A549 (cell line): ENCODE results near the gene PARVB.

Source experiments
- CBX2 ChIP-seq: fragments of 200-600 bp; sonication (generic); IDR thresholded peaks from 2 replicates; pipeline ENCODE4 v1.6.1; 2016; ENCODE audit warnings: low read depth, mild to moderate bottlenecking, borderline replicate concordance
- CHD2 ChIP-seq: fragments of 150-350 bp; IDR thresholded peaks from 2 replicates; pipeline ENCODE4 v1.6.1; 2014; ENCODE audit warnings: low read length; ENCODE audit not compliant: partially characterized antibody
- EP300 ChIP-seq, 2 experiments: fragments of >200 bp; sonication (Bioruptor Twin); formaldehyde crosslinking; IDR thresholded peaks; 2 replicates in 1 of 2; 3 replicates in 1 of 2; pipeline ENCODE4 v1.6.1; 2016 to 2017
- KDM1A ChIP-seq: fragments of 200-600 bp; sonication (generic); IDR thresholded peaks from 2 replicates; pipeline ENCODE4 v1.6.1; 2016; ENCODE audit warnings: low read depth, mild to moderate bottlenecking
- MYC ChIP-seq: IDR thresholded peaks from 2 replicates; pipeline ENCODE4 v1.6.1; 2012; ENCODE audit warnings: mild to moderate bottlenecking, inconsistent platforms, low read length, improper control_type of control experiment, borderline replicate concordance
- PHF8 ChIP-seq: fragments of 200-600 bp; sonication (generic); IDR thresholded peaks from 2 replicates; pipeline ENCODE4 v1.6.1; 2016; ENCODE audit warnings: low read depth, mild to moderate bottlenecking, antibody characterized with exemption, moderate library complexity, borderline replicate concordance
- POLR2A ChIP-seq: IDR thresholded peaks from 2 replicates; pipeline ENCODE4 v1.6.1; 2012; ENCODE audit warnings: mild to moderate bottlenecking, low read length
- SMC3 ChIP-seq: fragments of >200 bp; sonication (Bioruptor Twin); formaldehyde crosslinking; IDR thresholded peaks from 3 replicates; pipeline ENCODE4 v1.6.1; 2018; ENCODE audit warnings: inconsistent platforms
- TF ChIP-seq, protein P1 (sequence below): fragments of >200 bp; sonication (Bioruptor Twin); formaldehyde crosslinking; IDR thresholded peaks from 3 replicates; pipeline ENCODE4 v1.5.1; 2016
- TF ChIP-seq, protein P2 (sequence below): fragments of 200-600 bp; sonication (generic); IDR thresholded peaks from 2 replicates; pipeline ENCODE4 v1.6.1; 2016; ENCODE audit warnings: antibody characterized with exemption, mild to moderate bottlenecking, moderate library complexity

DNA sequence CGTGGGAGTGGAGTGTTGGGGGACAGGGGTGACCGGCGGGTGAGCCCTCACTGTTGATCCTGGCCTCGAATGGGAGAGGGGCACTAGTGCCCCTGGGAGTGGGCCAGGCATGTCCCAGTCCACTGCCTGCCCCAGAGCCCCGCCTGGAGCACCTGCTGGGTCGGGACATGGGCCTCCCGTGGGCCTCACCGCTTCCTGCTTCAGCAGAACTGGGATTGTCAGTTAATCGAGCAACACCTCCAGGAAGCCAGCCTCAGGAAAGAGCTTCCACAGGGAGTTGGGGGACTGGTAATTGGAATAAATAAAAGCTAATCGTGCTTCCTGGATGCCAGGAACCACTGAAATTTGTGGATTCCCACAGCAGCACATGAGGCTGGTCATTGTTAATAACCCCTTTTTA, 43.8 kb downstream of the PARVB start:
- no peak for TF ChIP-seq CHD2
- TF ChIP-seq POLR2A: no peak
- TF ChIP-seq, protein P1, sequence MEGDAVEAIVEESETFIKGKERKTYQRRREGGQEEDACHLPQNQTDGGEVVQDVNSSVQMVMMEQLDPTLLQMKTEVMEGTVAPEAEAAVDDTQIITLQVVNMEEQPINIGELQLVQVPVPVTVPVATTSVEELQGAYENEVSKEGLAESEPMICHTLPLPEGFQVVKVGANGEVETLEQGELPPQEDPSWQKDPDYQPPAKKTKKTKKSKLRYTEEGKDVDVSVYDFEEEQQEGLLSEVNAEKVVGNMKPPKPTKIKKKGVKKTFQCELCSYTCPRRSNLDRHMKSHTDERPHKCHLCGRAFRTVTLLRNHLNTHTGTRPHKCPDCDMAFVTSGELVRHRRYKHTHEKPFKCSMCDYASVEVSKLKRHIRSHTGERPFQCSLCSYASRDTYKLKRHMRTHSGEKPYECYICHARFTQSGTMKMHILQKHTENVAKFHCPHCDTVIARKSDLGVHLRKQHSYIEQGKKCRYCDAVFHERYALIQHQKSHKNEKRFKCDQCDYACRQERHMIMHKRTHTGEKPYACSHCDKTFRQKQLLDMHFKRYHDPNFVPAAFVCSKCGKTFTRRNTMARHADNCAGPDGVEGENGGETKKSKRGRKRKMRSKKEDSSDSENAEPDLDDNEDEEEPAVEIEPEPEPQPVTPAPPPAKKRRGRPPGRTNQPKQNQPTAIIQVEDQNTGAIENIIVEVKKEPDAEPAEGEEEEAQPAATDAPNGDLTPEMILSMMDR: no peak
- TF ChIP-seq KDM1A: no peak
- no peak for TF ChIP-seq SMC3
- TF ChIP-seq MYC: no peak
- TF ChIP-seq PHF8: no peak
- TF ChIP-seq, protein P2, sequence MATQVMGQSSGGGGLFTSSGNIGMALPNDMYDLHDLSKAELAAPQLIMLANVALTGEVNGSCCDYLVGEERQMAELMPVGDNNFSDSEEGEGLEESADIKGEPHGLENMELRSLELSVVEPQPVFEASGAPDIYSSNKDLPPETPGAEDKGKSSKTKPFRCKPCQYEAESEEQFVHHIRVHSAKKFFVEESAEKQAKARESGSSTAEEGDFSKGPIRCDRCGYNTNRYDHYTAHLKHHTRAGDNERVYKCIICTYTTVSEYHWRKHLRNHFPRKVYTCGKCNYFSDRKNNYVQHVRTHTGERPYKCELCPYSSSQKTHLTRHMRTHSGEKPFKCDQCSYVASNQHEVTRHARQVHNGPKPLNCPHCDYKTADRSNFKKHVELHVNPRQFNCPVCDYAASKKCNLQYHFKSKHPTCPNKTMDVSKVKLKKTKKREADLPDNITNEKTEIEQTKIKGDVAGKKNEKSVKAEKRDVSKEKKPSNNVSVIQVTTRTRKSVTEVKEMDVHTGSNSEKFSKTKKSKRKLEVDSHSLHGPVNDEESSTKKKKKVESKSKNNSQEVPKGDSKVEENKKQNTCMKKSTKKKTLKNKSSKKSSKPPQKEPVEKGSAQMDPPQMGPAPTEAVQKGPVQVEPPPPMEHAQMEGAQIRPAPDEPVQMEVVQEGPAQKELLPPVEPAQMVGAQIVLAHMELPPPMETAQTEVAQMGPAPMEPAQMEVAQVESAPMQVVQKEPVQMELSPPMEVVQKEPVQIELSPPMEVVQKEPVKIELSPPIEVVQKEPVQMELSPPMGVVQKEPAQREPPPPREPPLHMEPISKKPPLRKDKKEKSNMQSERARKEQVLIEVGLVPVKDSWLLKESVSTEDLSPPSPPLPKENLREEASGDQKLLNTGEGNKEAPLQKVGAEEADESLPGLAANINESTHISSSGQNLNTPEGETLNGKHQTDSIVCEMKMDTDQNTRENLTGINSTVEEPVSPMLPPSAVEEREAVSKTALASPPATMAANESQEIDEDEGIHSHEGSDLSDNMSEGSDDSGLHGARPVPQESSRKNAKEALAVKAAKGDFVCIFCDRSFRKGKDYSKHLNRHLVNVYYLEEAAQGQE: no peak
- TF ChIP-seq EP300 (IDR thresholded peaks at IDR 0.05): no peak
- TF ChIP-seq CBX2: no peak
